HepG2 (cell line): Measurements from ENCODE around the gene ASAP2.

Source experiments
- CBX2 ChIP-seq, 2 experiments: fragments of 200-600 bp in 1 of 2; sonication (generic); formaldehyde crosslinking in 1 of 2; IDR thresholded peaks; 2 replicates each; pipeline versions ENCODE4 v1.7.0 to v1.8.1; 2018 to 2022; ENCODE audit warnings: low read depth in 2 of 2, low read length in 1 of 2, mild to moderate bottlenecking in 1 of 2, missing genetic modification reagents in 1 of 2
- DR1 ChIP-seq: sonication (generic); formaldehyde crosslinking; IDR thresholded peaks from 2 replicates; pipeline ENCODE4 v1.8.0; 2021; ENCODE audit warnings: mild to moderate bottlenecking, missing genetic modification reagents, inconsistent platforms
- EZH2 ChIP-seq: conservative IDR thresholded peaks from 2 replicates; pipeline ENCODE4 v1.6.1; 2012; ENCODE audit warnings: mild to moderate bottlenecking, low read depth, low read length, moderate library complexity
- GATAD2A ChIP-seq: IDR thresholded peaks from 2 replicates; pipeline ENCODE4 v1.6.1; 2016
- JUN ChIP-seq: sonication (generic); formaldehyde crosslinking; IDR thresholded peaks from 2 replicates; pipeline ENCODE4 v1.4.0; 2020; ENCODE audit warnings: mild to moderate bottlenecking, missing genetic modification reagents
- NR2C2 ChIP-seq: sonication (generic); formaldehyde crosslinking; IDR thresholded peaks from 2 replicates; pipeline ENCODE4 v1.4.0; 2020; ENCODE audit warnings: missing genetic modification reagents, mild to moderate bottlenecking, moderate library complexity, borderline replicate concordance
- RFX5 ChIP-seq: IDR thresholded peaks from 2 replicates; pipeline ENCODE4 v1.6.1; 2011; ENCODE audit warnings: low read depth, low read length, improper control_type of control experiment
- SMAD3 ChIP-seq: sonication (generic); formaldehyde crosslinking; IDR thresholded peaks from 2 replicates; pipeline ENCODE4 v1.4.0; 2020; ENCODE audit warnings: missing genetic modification reagents
- TCF7L2 ChIP-seq: IDR thresholded peaks from 2 replicates; pipeline ENCODE4 v1.6.1; 2011; ENCODE audit warnings: mild to moderate bottlenecking, low read depth, low read length, moderate library complexity
- ZNF335 ChIP-seq: sonication (generic); formaldehyde crosslinking; IDR thresholded peaks from 2 replicates; pipeline ENCODE4 v1.4.0; 2020; ENCODE audit warnings: missing genetic modification reagents
- TF ChIP-seq, protein P1 (sequence below): sonication (generic); formaldehyde crosslinking; IDR thresholded peaks from 2 replicates; pipeline ENCODE4 v1.5.0; 2020; ENCODE audit warnings: mild to moderate bottlenecking, missing genetic modification reagents, moderate library complexity
- TF ChIP-seq, protein P2 (sequence below): sonication (generic); formaldehyde crosslinking; IDR thresholded peaks from 2 replicates; pipeline ENCODE4 v1.4.0; 2020; ENCODE audit warnings: missing genetic modification reagents
- TF ChIP-seq, protein P3 (sequence below): sonication (generic); formaldehyde crosslinking; IDR thresholded peaks from 2 replicates; pipeline ENCODE4 v1.5.1; 2020; ENCODE audit warnings: missing genetic modification reagents, mild to moderate bottlenecking, borderline replicate concordance

DNA sequence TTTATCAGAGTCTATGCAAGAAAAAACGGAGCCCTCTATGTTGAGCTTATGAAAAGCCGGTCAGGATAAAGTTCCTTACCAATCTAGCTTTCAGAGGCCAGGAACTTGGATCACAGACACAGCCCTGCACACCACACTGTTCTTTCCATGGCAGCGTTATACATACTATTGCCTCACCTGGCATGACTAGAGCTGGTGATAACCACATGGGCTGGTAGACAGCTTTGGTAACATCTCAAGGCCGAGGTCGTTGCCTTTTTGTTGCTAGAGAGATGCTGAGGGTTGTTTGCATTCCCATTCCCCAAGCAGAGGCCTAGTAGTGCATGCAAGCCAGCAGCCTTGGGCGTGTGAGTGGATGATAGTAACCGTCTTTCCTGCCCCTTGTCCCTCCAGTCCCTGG is 138.7 kb downstream of the ASAP2 start:
- no peak for TF ChIP-seq GATAD2A (CRISPR knock-in tag)
- TF ChIP-seq JUN, result no peak
- no peak for TF ChIP-seq TCF7L2
- TF ChIP-seq RFX5, result no peak
- no peak for TF ChIP-seq NR2C2
- no peak for TF ChIP-seq SMAD3 (CRISPR knock-in tag)
- no peak for TF ChIP-seq DR1 (CRISPR knock-in tag)
- TF ChIP-seq CBX2 (IDR thresholded peaks at IDR 0.05; ENCODE audit: low read depth, low read length), result no peak
- TF ChIP-seq CBX2 (CRISPR knock-in tag; IDR thresholded peaks at IDR 0.05; ENCODE audit: low read depth), result no peak
- TF ChIP-seq, protein P1, sequence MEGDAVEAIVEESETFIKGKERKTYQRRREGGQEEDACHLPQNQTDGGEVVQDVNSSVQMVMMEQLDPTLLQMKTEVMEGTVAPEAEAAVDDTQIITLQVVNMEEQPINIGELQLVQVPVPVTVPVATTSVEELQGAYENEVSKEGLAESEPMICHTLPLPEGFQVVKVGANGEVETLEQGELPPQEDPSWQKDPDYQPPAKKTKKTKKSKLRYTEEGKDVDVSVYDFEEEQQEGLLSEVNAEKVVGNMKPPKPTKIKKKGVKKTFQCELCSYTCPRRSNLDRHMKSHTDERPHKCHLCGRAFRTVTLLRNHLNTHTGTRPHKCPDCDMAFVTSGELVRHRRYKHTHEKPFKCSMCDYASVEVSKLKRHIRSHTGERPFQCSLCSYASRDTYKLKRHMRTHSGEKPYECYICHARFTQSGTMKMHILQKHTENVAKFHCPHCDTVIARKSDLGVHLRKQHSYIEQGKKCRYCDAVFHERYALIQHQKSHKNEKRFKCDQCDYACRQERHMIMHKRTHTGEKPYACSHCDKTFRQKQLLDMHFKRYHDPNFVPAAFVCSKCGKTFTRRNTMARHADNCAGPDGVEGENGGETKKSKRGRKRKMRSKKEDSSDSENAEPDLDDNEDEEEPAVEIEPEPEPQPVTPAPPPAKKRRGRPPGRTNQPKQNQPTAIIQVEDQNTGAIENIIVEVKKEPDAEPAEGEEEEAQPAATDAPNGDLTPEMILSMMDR (CRISPR knock-in tag), result no peak
- TF ChIP-seq, protein P2, sequence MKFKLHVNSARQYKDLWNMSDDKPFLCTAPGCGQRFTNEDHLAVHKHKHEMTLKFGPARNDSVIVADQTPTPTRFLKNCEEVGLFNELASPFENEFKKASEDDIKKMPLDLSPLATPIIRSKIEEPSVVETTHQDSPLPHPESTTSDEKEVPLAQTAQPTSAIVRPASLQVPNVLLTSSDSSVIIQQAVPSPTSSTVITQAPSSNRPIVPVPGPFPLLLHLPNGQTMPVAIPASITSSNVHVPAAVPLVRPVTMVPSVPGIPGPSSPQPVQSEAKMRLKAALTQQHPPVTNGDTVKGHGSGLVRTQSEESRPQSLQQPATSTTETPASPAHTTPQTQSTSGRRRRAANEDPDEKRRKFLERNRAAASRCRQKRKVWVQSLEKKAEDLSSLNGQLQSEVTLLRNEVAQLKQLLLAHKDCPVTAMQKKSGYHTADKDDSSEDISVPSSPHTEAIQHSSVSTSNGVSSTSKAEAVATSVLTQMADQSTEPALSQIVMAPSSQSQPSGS (CRISPR knock-in tag), result no peak
- TF ChIP-seq EZH2, result no peak
- TF ChIP-seq, protein P3, sequence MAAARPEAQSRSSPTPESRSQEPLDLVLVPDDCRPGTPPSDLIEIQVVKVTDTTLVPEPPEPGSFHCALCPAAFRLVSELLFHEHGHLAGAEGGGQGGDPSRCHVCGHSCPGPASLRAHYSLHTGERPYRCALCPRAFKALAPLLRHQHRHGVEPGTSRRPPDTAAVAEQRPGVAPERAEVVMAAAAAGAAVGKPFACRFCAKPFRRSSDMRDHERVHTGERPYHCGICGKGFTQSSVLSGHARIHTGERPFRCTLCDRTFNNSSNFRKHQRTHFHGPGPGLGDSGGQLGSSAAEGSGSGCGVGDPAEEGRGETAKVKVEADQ, result no peak
- no peak for TF ChIP-seq ZNF335 (CRISPR knock-in tag)
